Activated T-cell treated with anti-CD3 and anti-CD28 coated beads for 24 hours (primary cell): Measurements from ENCODE around the gene RBM38.

Experiments
- DNase-seq: peaks from one replicate; pipeline ENCODE4 v3.0.0-alpha.2; 2020; ENCODE audit warnings: low read depth

The RBM38 gene

DNA sequence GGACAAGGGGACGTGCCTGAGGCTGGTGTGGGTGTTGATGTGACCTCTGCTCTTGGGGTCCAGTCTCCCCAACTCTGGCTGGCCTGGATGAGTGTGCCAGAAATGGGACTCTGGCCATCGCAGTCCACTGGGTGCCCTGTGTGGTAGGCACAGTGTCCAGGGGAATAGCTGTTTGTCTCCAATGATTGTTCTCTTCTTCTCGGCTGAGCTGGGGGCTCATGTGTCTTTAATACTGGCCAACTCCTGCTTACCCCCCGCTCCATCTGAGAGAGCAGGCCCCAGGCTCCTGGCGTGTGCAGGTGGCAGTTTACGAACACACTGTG lies 45.0 kb downstream of the RBM38 start:
- DNase-seq = no peak

DNA sequence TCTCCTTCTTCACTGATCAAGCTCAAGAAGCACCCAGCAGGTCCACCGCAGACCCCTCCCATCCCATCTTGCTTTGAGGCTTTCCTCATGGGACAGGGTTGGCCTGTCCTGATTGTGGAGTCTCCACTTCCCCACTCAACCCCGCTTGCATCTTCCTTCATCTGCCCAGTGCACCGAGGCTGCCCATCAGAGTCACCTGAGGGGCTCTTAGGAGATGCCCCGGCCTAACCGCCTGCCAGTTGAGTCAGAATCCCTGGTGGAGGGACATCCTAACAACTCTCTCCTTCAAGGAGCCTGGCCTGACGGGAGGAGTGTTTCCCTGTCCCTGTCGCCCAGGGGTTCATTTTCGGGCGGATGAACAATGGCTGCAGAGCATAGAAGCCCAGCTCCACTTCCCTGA lies 46.1 kb downstream of the RBM38 start:
- no peak for DNase-seq

DNA sequence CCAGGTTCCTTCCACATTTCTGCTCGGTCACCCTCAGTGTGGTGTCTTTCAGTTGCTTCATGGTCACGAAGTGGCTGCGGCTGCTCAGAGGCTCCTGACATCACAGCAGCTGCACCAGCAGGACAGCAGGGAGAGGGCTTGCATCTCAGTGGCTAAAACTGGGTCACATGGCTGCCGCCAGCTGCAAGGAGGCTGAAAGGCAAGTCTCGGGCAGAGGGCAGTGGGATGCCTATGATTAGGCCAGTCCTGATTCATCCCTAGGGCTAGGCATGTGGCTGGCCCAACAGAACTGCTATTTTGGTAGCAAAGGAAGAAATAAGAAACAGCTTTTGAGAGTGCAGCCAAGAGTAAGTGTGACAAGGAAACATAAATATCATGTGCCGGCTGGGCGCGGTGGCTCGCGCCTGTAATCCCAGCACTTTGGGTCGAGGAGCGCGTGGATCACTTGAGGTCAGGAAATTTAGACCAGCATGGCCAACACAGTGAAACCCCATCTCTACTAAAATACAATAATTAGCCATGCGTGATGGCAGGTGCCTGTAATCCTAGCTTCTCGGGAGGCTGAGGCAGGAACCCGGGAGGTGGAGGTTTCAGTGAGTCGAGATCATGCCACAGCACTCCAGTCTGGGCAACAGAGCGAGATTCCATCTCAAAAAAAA lies 46.6 kb downstream of the RBM38 start:
- no peak for DNase-seq

DNA sequence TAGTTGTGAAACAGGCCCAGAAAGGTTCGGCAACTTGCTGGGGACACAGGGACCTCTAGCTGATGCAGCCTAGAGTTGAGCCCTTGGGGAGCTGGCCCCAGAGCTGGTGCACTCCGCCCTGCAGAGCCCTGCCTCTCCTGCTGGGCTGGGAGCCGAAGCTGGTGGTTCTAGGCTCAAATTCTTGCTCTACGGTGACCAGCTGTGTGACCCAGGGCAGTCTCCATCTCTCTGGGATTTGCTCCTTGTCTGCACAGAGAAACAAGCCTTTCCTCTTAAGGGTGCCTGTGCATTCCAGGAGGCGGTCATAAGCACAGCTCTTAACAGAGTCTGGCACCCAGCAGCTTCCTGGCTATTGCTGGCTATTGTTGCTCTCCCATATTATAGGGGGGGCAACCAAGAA lies 47.4 kb downstream of the RBM38 start:
- no peak for DNase-seq

DNA sequence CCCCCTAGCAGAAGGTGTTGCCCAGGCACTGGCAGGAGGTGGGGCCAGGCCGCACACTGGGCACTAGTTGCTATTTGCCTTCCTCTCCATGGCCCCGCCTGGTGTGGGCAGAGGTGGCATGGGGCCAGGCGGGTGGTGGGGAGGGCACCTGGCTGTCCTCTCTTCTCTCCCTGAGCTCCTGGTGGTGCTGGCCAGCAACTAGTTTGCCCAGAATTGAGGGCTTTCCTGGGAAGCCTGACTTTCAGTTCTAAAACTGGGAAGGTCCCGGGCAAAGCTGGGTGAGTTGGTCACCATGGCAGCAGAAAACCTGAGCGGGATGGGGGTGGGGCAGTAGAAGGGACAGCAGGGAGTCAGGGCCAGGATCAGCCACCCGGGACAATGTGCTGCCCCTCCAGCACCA lies 48.2 kb downstream of the RBM38 start:
- no peak for DNase-seq

DNA sequence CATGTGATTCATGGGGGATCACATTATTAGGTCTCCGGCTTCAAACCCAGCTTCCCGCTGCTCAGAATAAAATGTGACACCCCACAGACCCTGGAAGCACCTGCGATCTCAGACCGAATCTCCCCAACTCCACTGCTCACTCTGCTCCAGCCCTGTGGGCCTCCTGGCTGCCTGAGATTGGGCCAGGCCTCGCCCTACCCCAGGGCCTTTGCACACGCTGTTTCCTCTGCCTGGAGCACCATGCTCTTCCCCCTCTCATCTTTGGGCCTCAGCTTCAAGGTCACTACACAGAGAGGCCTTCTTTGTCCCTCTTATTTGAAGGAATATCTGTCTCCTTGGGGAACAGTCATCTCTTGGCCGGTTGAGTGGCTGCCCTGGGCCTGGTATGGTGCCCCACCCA lies 48.8 kb downstream of the RBM38 start:
- no peak for DNase-seq

DNA sequence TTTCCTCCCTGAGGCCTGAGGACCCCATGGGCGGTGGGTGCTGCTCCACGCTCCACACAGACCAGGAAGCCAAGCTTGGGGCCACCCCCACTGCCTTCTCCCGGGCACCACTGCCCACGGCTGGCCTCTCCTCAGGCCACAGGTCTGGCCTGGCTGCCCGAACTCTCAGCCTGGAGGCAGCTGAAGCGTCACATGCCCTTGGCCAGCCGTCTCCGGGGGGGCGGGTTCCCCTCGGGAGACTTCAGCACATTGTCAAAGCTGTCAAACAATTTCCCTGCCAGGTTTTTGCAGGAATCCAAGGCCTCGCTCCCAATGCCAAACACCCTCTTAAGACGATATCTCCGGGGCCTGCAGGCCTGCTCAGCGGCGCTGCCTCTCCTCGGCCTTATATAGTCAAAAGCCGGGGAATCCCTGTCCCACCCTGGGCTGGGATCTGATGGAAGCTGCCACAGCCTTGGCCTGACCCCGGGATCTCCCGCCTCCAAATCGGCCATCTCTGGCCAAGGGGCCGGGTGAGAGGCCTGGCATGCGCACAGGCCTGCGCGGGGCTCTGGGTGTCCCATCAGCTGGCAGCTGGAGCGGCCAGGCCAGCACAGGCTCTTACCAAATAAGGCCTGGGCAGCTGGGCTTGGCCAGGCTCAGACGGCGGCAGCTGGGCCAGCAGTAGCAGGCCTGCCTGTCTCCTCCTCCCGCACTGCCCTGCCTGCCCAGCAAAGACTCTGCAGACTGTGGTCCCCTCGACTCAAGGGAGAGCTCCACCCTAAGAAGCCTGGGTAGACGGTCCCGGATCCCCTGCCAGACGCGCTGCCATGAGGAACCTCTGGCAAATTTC lies 49.7 kb downstream of the RBM38 start:
- DNase-seq = no peak

DNA sequence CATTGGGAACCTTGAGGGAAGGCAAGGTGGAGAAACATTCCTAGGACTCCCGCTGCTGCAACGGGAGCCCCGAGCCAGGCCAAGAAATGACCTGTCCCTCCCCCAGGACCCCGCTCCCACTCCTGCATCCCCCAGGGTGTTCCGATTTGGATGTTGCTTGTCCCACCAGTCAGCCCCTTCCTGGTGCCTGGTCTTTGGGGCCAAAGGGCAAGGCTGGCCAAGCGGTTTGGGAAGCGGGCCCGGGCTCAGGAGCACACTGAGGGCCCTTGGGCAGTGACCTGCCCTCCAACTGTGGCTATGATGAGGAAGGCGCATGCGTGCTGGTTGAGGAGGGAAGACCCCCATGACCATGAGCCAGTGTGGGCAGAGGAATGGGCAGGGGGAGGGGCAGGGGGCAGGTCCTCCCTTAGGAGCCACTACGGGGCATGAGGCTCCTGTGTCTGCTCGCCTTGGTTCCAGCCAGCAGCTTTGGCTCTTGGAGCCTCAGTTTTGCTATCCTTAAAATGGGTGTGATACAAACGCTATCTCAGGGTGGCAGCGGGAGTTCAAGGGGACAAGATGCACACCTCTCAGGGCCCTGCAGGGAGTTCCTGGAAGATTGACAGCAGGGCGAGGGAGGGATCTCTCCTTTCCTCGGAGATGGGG lies 50.4 kb downstream of the RBM38 start:
- no peak for DNase-seq

DNA sequence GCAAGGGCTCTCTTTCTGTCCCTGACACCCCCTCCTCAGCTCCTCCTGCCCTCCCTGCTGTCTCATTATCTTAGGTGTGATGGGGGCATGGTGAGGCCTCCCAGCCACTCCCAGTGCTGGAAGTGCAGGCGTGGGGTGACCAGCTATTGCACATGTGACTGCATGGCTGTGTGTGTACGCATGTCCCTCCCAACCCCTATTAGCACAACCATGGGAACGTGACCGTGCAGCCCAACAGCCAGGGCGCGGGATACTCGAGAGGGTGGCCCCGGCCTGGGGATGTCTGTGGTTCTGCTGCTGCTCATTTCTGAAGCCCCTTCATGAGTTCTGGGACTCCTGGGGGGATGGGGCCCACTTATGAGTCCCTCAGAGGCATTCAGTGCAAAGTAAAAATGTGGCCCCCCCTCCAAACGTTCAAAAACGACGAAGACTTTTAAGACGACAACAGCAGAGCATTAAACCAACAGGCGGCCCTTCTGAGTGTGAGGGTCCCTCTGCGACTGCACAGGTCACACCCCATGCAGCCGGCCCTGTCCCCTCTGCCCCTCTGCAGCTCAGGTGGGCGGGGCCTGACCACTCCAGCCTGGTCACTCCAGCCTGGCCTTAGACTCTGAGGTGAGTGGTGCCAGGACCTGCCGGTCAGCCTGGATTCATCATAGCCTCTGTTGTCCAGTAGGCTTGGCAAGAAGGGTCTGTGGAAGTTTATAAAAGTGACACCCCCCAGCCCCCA lies 51.1 kb downstream of the RBM38 start:
- DNase-seq = no peak

DNA sequence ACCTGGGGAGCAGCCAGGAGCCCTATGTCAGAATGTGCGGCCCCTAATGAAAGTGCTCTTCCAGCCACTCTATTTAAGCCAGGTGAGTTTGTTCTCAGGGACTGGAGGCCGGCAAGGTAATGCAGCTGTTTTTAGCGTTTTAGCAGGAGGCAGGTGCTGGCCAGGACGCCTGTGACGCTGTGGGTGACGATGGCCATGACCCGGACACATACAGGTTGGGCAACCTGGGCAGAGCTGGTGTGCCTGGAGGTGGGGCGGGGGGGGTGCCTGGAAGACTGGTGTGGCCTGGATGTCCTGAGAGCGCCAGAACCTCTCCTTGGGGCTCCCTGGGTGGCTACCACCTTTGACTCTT lies 51.7 kb downstream of the RBM38 start:
- no peak for DNase-seq

DNA sequence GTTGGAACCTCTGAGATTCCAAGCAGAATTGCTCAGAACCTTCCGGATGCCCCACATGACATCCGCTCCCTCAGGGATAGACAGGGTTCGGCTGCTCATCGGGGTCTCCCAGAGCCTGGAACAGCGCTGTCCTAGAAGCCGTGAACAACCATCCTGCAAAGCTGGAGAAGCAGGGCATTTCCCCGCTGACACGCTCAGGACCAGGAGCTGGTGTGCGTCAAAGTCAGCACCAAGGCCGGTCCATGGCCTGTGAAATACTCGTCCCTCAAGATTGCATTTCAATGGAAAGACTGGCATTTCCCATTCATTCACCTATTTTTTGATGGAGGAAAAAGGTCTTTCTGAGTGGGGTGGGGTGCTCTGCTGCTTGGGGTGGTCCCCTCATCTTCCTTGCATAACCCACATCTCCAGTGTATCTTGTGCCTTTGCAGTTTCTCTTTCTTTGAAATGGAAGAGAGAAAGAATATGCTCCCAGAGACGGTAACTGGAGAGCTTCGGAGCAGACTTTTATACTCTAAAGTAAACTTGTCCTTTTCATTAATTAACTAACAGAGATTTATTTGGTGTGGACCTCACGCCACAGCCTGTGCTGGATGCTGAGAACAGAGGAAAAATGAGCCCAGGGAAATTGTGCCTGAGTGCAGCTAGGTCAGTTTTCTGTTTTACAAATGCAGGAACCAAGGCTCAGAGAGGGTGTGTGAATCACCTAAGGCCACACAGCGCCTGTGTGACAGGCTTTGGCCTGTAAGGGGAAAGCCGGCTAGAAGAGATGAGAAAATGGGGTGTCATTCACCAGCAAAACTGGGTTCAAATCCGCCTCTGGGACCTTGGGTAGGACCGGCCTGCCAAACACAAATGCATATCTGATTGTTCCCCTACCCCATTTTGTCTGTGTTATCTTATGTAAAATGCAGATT lies 52.4 kb downstream of the RBM38 start:
- DNase-seq = no peak

DNA sequence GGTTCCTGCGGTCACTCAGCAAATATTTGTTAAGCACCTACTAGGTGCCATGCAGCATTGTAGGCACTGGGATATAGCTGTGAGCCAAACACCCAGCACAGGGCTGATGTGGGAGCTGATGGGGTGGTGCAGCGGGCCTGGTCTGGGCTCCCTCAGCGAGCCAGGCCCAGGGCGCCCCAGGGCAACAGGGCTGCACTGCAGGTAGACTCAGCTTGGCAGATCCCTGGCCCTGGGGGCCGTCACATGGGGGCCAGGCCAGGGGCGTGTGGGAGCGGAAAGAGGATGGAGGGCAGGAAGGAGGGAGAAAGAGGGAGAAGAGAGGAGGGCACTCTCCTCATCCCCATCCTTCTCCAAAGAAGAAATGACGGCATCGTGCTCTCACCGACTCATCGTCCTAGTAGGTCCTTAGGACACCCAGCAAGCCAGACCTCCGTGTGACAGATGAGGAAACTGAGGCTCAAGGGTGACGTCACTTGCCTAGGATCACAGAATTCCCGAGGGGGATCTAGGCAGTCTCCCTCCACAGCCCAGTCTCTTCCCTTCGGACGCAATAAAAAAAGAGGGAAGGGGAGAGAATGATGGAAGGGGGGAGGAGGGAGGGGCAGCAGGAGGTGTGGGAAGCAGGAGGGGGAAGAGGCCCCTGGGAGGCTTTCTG lies 53.3 kb downstream of the RBM38 start:
- DNase-seq = no peak

DNA sequence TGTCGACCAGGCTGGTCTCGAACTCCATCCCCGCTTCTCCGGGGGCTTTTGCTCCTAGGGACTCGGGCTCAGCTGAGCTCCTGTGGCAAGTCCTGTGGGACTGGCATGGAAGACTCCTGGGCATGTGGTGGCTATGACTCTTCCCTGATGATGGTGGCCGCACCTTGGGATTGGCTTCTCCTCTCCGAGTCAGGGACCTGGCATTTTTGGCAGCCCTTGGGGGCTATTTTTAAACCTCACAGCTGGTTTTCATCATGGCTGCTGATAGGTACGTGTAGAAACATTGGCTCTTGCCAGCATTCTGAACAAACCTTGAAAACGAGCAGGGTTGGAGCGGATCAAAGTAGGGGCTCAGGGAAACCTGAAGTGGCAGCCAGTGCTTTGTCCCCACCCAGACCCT lies 54.1 kb downstream of the RBM38 start:
- DNase-seq = no peak

DNA sequence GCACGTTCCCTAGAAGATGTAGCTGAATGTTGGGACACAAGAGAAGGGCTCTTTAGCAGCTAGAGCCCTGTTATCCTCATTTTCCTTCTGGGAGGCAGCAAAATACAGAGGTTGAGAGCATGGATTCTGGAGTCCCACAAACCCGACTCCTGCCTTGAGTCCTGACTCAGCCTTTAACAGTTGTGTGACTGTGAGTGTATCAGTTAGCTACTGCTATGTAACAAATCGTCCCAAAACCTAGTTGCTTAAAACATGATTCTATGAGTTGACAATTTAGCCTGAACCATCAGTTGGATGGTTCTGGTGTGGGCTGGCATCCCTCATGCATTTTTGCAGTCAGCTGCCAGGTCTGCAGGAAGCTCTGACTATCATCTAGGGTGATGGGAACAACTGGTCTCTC lies 54.6 kb downstream of the RBM38 start:
- no peak for DNase-seq

DNA sequence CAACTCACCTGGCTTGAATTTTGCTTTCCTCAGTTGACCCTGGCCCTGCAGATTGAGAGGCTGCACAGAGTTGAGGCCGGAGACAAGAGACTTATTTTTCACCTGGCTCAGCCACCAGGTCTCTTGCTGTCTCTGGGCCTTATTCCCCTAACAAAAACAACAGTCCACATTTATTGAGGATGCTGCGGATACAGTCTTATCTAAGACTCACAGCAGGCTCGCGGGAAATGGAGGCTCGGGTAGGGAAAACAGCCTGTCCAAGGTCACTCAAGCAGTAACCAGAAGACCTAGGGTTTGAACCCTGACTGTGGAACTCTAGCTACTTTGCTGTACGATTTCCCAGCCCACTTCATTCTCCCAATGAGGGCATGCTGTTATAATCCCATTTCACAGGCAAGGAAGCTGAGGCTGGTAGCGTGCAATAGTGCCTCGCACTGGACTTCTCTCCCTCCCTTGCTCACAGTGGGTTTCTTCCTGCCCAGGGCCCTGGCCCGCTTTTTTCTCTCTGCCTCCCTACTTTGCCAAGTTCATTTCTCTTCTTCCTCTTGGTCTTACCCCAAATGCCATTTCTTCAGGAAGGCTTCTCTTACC lies 57.7 kb downstream of the RBM38 start:
- DNase-seq = no peak

DNA sequence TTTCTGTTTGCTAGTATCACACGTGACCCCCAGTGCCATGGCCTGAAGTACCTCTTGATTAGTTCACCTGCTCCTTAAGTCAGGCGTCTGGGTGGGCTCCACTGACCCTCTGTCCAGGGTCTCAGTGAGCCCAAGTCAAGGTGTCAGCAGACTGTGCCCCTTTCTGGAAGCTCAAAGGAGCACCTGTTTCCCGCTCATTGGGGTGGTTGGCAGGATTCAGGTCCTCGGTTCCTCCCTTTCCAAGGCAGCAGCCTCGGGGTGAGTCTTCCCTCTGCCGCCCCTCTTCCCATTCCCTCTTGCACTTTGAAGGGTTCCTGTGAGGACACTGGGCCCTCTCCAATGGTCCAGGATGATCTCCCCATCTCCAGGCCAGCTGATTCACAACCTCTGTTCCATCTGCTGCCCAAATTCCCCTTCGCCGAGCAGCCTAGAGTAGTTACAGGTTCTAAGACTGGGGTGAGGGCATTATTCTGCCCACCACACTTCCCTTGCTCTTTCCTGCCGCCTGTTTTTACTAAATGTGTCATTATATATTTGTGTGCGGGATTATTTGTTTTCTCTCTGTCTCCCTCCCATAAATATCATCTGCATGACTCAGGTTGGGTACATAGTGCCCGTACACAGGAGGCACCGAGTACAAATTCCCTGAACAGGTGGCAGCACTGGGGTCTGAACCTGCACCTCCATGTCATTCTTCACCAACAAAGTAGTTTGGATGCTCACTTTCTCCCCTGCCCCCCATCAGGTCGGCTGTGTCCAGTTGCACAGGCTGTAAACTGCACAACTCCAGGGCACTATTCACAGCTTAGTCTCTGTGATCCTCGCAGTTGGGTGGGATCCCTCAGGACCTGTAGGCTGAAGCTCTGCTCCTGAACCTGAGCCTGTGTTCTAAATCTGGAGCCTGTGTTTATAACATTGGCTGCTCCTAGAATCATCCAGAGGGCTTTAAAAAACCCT lies 58.5 kb downstream of the RBM38 start:
- DNase-seq = no peak

DNA sequence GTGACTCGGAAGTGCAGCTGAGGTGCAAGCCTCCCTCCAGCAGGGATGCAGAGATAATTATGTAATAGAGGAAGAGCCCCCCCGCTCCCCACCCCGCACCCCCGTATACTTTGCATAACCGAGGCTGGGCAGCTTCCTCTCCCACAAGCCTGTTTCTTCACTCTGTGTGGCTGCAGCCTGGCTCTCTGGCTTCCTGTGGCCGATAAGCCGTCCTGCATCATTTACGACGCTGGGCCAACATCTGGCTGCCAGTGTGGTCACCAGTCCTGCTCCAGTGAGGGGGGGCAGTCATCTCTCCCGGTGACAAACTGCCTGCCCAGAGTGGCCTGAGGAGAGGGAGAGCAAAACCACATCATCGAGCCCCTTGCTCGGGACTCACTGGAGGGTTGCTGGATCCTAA lies 59.2 kb downstream of the RBM38 start:
- no peak for DNase-seq

DNA sequence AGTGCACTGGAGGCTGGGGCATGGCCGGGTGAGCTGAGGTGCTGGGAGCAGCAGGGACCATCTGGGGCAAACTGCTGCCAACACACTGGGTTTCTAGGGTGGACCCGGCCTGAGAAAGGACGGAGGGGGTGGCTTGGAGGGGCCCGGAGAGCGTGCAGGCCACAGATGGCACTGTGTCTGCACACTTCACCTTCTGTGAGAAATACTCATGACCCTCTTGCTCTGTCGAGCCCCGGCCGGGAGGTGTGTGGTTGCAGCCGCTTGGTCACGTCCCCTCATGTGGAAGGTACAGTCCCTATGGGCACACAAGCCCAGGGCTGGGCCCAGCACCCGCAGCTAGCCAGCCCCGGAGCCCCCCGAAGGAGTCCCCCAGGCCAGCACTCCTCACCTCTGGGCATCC lies 59.7 kb downstream of the RBM38 start:
- DNase-seq = no peak

DNA sequence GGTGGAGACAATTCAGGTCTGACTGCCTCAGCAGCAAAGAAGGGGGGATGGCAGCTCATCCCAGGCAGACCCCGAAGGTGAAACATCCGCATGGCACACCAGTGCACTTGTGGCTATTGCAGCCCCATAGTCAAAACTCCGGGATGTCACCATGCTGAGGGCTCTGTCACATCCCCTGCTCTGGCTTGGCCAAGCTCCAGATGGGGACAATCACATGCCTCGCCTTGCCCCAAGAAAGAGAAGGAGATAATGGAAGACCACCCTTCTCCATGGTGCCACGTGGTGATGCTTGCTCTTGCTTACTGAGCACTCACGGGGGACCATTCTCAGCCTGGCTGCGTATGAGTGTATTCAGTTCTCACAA lies 60.2 kb downstream of the RBM38 start:
- no peak for DNase-seq
